GM19035 (cell line): Measurements from ENCODE around the gene KIF5A.

ENCODE experiments used
- ATAC-seq: cut with Tn5 transposase; IDR thresholded peaks from one replicate; pipeline ENCODE4 v1.9.1; 2021; ENCODE audit not compliant: unreplicated experiment

KIF5A gene

GRCh38 chr12:57604992-57605810, 55.4 kb downstream of the KIF5A start:
- ATAC-seq, result peak; percentile 31

GRCh38 chr12:57605811-57606311, 56.0 kb downstream of the KIF5A start:
- no peak for ATAC-seq

- no peak for ATAC-seq
Observed at GRCh38 chr12:57606399-57606798, 56.6 kb downstream of the KIF5A start.

GRCh38 chr12:57606821-57607220, 57.0 kb downstream of the KIF5A start:
- no peak for ATAC-seq

- no peak for ATAC-seq
Observed at GRCh38 chr12:57607958-57608663, 58.3 kb downstream of the KIF5A start.

- ATAC-seq, result no peak
Observed at GRCh38 chr12:57609101-57609780, 59.4 kb downstream of the KIF5A start.

GRCh38 chr12:57609781-57610553, 60.1 kb downstream of the KIF5A start:
- ATAC-seq, result no peak

GRCh38 chr12:57610554-57611107, 60.8 kb downstream of the KIF5A start:
- no peak for ATAC-seq

- peak; percentile 57 for ATAC-seq
Observed at GRCh38 chr12:57611108-57611826, 61.4 kb downstream of the KIF5A start, which contains the start of gene ARHGEF25. TSS of gene ARHGEF25 (plus strand) at chr12:57611435. CDS start at chr12:57611895, 460 bp downstream.

GRCh38 chr12:57611827-57612710, 62.2 kb downstream of the KIF5A start:
- ATAC-seq, result no peak

- ATAC-seq, result no peak
Observed at GRCh38 chr12:57612711-57613426, 63.0 kb downstream of the KIF5A start.

- ATAC-seq, result no peak
Observed at GRCh38 chr12:57613427-57614109, 63.7 kb downstream of the KIF5A start.

GRCh38 chr12:57614178-57614947, 64.5 kb downstream of the KIF5A start:
- peak; percentile 55 for ATAC-seq

GRCh38 chr12:57614948-57615500, 65.2 kb downstream of the KIF5A start:
- no peak for ATAC-seq

- no peak for ATAC-seq
Observed at GRCh38 chr12:57615637-57616036, 65.8 kb downstream of the KIF5A start.

GRCh38 chr12:57616383-57617101, 66.7 kb downstream of the KIF5A start:
- ATAC-seq, result no peak
